AG04449 (cell line): ENCODE results near the gene TNK2.
"Not testable (repeated sequence)": the region's sequence is repeated elsewhere in the genome, so short reads cannot be mapped to it uniquely, and the experiment has no call there.

ENCODE experiments used
- CTCF ChIA-PET: fragments of 350-600 bp; formaldehyde crosslinking; extraction: SDS; loops from one replicate; lab custom pipeline; 2021; ENCODE audit warnings: antibody characterized with exemption; lab: Yijun Ruan, JAX
- POLR2A ChIA-PET: fragments of 400-600, 350-600 bp; formaldehyde crosslinking; extraction: SDS; loops from one replicate; lab custom pipeline; 2020; ENCODE audit warnings: antibody characterized with exemption, inconsistent platforms; lab: Yijun Ruan, JAX
- DNase-seq: peaks from one replicate; pipeline ENCODE4 v3.0.0-alpha.2; 2010; ENCODE audit warnings: low read depth, low spot score
- H3K4me3 ChIP-seq: 2 replicates; pipeline ENCODE4 v1.5.1; 2011; ENCODE audit warnings: low read depth, mild to moderate bottlenecking, control low read depth, low read length
- TF ChIP-seq, protein P1 (sequence below): IDR thresholded peaks from one replicate; pipeline ENCODE4 v1.5.1; 2011; ENCODE audit warnings: mild to moderate bottlenecking, moderate library complexity, low read length, control low read depth, inconsistent platforms; ENCODE audit not compliant: insufficient read depth; ENCODE audit errors: missing control alignments

TNK2 gene

DNA sequence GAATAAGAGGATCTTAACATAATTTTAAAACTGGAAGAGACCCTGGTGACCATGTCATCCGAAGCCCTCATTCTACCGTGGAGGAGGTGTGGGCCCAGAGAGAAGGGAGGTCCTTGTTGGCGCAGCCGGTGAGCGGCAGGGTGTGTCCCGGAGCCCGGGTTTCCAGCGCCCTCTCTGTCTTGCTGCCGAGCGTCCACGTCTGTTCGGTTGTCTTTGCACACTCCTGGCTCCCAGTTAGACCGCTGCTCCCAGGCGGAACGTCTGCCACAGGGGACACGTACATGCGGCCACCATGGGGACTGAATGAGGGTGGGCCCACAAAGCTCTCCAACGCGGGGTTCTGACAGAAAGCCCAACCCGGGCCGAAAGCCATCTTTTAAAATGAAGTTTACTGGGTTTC is 90.0 kb downstream of the TNK2 start:
- CTCF ChIA-PET, result interaction anchor here (1.1 kb wide), 1 partner anchor 8 kb away, joined by 3 read pairs; no protein-coding TSS in a partner anchor
- POLR2A ChIA-PET, result no interaction called here
- TF ChIP-seq, protein P1, sequence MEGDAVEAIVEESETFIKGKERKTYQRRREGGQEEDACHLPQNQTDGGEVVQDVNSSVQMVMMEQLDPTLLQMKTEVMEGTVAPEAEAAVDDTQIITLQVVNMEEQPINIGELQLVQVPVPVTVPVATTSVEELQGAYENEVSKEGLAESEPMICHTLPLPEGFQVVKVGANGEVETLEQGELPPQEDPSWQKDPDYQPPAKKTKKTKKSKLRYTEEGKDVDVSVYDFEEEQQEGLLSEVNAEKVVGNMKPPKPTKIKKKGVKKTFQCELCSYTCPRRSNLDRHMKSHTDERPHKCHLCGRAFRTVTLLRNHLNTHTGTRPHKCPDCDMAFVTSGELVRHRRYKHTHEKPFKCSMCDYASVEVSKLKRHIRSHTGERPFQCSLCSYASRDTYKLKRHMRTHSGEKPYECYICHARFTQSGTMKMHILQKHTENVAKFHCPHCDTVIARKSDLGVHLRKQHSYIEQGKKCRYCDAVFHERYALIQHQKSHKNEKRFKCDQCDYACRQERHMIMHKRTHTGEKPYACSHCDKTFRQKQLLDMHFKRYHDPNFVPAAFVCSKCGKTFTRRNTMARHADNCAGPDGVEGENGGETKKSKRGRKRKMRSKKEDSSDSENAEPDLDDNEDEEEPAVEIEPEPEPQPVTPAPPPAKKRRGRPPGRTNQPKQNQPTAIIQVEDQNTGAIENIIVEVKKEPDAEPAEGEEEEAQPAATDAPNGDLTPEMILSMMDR, result no peak
- DNase-seq, result no peak
- H3K4me3 ChIP-seq, result no peak overlapping the region

DNA sequence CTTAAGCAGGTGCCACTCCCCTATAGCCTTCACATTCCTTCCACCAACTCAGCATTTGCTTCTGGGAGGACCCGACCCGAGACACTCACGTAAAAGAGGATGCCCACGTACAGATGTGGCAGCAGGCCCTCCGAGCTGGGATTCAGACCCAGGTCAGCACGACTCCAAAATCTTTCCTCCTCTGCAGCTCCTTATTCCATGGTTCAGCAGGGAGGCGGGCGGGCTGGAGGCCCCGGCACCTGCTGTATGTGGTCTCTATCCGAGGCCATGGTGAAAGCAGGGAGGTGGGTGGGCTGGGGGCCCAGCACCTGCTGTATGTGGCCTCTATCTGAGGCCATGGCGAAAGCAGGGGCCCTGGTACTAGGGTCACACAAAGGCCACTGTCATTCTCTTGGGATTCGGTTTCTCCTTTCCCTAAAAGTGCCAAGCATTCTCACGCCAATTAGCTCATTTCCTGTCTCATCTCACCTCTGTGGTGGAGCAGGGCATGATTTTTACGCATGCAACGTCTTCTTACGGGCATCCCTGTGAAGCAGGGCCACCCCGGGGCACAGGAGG is 90.7 kb downstream of the TNK2 start:
- H3K4me3 ChIP-seq, result no peak overlapping the region
- DNase-seq, result no peak
- TF ChIP-seq, protein P1, result no peak
- POLR2A ChIA-PET, result no interaction called here
- CTCF ChIA-PET, result no interaction called here

DNA sequence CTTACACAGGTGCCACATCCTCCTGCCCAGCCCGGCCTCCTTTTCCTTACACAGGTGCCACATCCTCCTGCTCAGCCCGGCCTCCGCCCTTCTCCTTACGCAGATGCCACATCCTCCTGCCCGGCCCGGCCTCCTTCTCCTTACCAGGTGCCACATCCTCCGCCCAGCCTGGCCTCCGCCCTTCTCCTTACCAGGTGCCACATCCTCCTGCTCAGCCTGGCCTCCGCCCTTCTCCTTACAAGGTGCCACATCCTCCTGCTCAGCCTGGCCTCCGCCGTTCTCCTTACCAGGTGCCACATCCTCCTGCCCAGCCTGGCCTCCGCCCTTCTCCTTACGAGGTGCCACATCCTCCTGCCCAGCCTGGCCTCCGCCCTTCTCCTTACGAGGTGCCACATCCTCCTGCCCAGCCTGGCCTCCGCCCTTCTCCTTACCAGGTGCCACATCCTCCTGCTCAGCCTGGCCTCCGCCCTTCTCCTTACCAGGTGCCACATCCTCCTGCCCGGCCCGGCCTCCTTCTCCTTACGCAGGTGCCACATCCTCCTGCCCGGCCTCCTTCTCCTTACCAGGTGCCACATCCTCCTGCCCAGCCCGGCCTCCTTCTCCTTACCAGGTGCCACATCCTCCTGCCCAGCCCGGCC is 92.0 kb downstream of the TNK2 start:
- POLR2A ChIA-PET, H3K4me3 ChIP-seq, CTCF ChIA-PET, DNase-seq: not testable (repeated sequence)

DNA sequence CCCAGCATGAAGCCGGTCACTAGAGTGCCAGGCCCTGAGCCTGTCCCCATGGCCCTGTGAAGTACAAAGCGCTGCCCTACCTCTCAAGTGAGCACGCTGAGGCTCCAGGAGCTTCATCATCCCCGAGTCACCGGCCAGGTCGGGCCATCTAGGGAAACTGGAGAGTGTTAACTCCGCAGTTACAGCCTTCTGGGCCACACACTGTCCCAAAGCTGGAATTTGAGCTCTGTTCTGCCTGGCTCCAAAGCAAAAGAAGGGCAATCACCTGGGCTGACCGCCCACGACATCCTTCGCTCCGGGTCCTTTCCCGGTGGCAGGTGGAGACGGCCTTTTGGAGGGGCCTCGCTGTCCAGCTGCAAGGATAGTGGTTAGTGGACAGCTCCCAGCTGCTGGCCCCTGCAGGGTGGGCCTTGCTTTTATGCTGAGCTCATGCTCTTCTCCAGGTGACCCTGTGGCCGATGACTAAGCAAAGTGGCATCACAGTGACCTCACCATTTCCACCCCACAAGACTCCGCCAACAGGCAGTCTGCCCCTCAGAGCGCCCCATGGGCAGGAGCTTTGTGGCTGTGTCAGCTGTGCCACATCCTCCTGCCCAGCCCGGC is 93.1 kb downstream of the TNK2 start:
- no peak for DNase-seq
- ChIA-PET CTCF (interaction anchor here (1.4 to 2.3 kb wide), 2 partner anchors 13 to 36 kb away, joined by 3 to 7 read pairs; no protein-coding TSS in a partner anchor), POLR2A (no interaction called here)
- H3K4me3 ChIP-seq, result no peak overlapping the region
- TF ChIP-seq, protein P1, result no peak

DNA sequence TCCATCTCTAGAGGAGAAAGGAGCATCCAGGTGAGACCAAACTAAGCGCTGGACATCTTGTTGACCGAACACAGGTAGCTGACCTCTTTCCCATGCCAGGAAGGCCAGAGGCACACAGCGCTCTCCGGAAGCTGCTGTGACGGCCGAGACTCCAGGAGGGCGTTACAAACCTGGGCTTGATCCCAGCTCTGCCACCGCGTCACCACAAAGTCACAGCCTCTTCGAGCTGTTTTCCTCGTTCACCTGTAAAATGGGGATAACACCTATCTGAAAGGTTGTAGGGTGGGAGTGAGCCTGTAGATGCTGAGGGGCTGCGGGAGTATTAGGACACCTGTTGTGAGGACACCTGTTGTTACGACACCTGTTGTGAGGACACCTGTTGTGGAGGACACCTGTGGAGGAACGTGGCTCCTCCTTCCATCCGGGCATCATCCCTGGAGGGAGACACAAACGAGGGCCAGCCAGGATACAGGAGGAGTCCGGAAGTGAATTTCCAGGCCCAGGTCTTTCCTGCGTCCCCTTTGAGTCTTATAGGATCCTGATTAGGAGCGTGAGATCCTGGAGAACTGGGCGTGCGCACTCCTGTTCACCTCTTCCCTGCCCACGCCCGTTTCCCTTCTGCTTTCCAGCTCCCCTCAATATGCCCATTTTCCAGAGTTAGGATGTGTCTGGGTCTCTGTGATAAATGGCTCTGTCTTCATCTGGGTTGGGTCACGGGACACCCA is 94.3 kb downstream of the TNK2 start:
- ChIA-PET CTCF (interaction anchor here (1.4 to 2.3 kb wide), 2 partner anchors 11 to 37 kb away, joined by 3 to 7 read pairs; no protein-coding TSS in a partner anchor), POLR2A (no interaction called here)
- no peak for DNase-seq
- TF ChIP-seq, protein P1, result no peak
- H3K4me3 ChIP-seq, result no peak overlapping the region
